B cell (primary cell): ENCODE results near the gene LGALS3.

Source experiments
- EZH2 ChIP-seq: IDR thresholded peaks from 2 replicates; pipeline ENCODE4 v1.6.1; 2012; ENCODE audit warnings: borderline replicate concordance, low read depth, mild to moderate bottlenecking, moderate library complexity, low read length; ENCODE audit not compliant: insufficient read depth, poor library complexity, severe bottlenecking
- TF ChIP-seq, protein P1 (sequence below): fragments of 200-600 bp; IDR thresholded peaks from one replicate; pipeline ENCODE4 v1.8.0; 2022; ENCODE audit warnings: antibody characterized with exemption, mild to moderate bottlenecking

- TF ChIP-seq, protein P1, sequence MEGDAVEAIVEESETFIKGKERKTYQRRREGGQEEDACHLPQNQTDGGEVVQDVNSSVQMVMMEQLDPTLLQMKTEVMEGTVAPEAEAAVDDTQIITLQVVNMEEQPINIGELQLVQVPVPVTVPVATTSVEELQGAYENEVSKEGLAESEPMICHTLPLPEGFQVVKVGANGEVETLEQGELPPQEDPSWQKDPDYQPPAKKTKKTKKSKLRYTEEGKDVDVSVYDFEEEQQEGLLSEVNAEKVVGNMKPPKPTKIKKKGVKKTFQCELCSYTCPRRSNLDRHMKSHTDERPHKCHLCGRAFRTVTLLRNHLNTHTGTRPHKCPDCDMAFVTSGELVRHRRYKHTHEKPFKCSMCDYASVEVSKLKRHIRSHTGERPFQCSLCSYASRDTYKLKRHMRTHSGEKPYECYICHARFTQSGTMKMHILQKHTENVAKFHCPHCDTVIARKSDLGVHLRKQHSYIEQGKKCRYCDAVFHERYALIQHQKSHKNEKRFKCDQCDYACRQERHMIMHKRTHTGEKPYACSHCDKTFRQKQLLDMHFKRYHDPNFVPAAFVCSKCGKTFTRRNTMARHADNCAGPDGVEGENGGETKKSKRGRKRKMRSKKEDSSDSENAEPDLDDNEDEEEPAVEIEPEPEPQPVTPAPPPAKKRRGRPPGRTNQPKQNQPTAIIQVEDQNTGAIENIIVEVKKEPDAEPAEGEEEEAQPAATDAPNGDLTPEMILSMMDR, result no peak
- no peak for TF ChIP-seq EZH2
These were observed 42.1 kb upstream of the LGALS3 start for GRCh38 chr14:55086938-55087337.
